SK-N-SH treated with all-trans-retinoic acid at 6 μM for 48 hours (cell line): Measurements from ENCODE around the gene ZNF808.
"Not testable (repeated sequence)": the region's sequence is repeated elsewhere in the genome, so short reads cannot be mapped to it uniquely, and the experiment has no call there.

Source experiments
- ATAC-seq: fragments of 200-7000 bp; cut with Tn5 transposase; 3 replicates; pipeline ENCODE4 v1.9.1; 2020; ENCODE audit warnings: mild to moderate bottlenecking, moderate library complexity
- ARNTL ChIP-seq: fragments of 450-650 bp; formaldehyde crosslinking; IDR thresholded peaks from 2 replicates; pipeline ENCODE4 v1.5.0; 2020; ENCODE audit warnings: low read depth, mild to moderate bottlenecking, moderate library complexity, borderline replicate concordance
- CREB5 ChIP-seq: fragments of 250-450 bp; sonication (Bioruptor Pico); IDR thresholded peaks from 2 replicates; pipeline ENCODE4 v1.5.1; 2020; ENCODE audit warnings: low read depth, mild to moderate bottlenecking, moderate library complexity
- ESRRG ChIP-seq: fragments of 250-450 bp; sonication (Bioruptor Pico); IDR thresholded peaks from 2 replicates; pipeline ENCODE4 v1.6.1; 2021; ENCODE audit warnings: mild to moderate bottlenecking
- GLIS3 ChIP-seq: fragments of 250-450 bp; sonication (Bioruptor Pico); IDR thresholded peaks from 2 replicates; pipeline ENCODE4 v1.5.0; 2020; ENCODE audit warnings: mild to moderate bottlenecking, moderate library complexity
- ISL1 ChIP-seq: fragments of 250-450 bp; sonication (Bioruptor Pico); IDR thresholded peaks from 2 replicates; pipeline ENCODE4 v2.1.2; 2022; ENCODE audit warnings: mild to moderate bottlenecking, moderate library complexity
- PATZ1 ChIP-seq: fragments of 250-450 bp; sonication (Bioruptor Pico); IDR thresholded peaks from 2 replicates; pipeline ENCODE4 v1.8.0; 2020; ENCODE audit warnings: mild to moderate bottlenecking, moderate library complexity, borderline replicate concordance
- POU6F1 ChIP-seq: fragments of 250-450 bp; sonication (Bioruptor Pico); IDR thresholded peaks from 2 replicates; pipeline ENCODE4 v1.8.0; 2021; ENCODE audit warnings: low read depth, mild to moderate bottlenecking, moderate library complexity, borderline replicate concordance
- PPARA ChIP-seq: fragments of 250-450 bp; sonication (Bioruptor Pico); IDR thresholded peaks from 2 replicates; pipeline ENCODE4 v1.5.0; 2020; ENCODE audit warnings: mild to moderate bottlenecking, borderline replicate concordance
- SNAI2 ChIP-seq: fragments of 250-450 bp; sonication (Bioruptor Pico); IDR thresholded peaks from 2 replicates; pipeline ENCODE4 v1.5.0; 2020; ENCODE audit warnings: mild to moderate bottlenecking, moderate library complexity
- TCF4 ChIP-seq: fragments of 250-450 bp; sonication (Bioruptor Pico); IDR thresholded peaks from 2 replicates; pipeline ENCODE4 v1.8.0; 2021; ENCODE audit warnings: mild to moderate bottlenecking, moderate library complexity, borderline replicate concordance
- TOX ChIP-seq: fragments of 250-450 bp; sonication (Bioruptor Pico); IDR thresholded peaks from 2 replicates; pipeline ENCODE4 v1.8.0; 2021; ENCODE audit warnings: mild to moderate bottlenecking, moderate library complexity, borderline replicate concordance
- ZC3H10 ChIP-seq: fragments of 250-450 bp; sonication (Bioruptor Pico); IDR thresholded peaks from 2 replicates; pipeline ENCODE4 v1.5.1; 2021; ENCODE audit warnings: mild to moderate bottlenecking, moderate library complexity
- ZFP3 ChIP-seq: fragments of 250-450 bp; sonication (Bioruptor Pico); IDR thresholded peaks from 2 replicates; pipeline ENCODE4 v1.5.0; 2020; ENCODE audit warnings: mild to moderate bottlenecking, moderate library complexity
- ZFP30 ChIP-seq: fragments of 450-650 bp; formaldehyde crosslinking; IDR thresholded peaks from 2 replicates; pipeline ENCODE4 v1.5.0; 2022; ENCODE audit warnings: mild to moderate bottlenecking, moderate library complexity
- ZNF565 ChIP-seq: fragments of 450-650 bp; formaldehyde crosslinking; conservative IDR thresholded peaks from 2 replicates; pipeline ENCODE4 v1.5.0; 2020; ENCODE audit warnings: low read depth, mild to moderate bottlenecking, moderate library complexity
- ZNF8 ChIP-seq: fragments of 450-650 bp; formaldehyde crosslinking; IDR thresholded peaks from 2 replicates; pipeline ENCODE4 v1.5.0; 2020; ENCODE audit warnings: mild to moderate bottlenecking, moderate library complexity

Gene ZNF808

GRCh38 chr19:52527134-52527955 lies at the start of gene ZNF808:
ZNF808 (plus strand) TSS chr19:52527668; CDS start chr19:52543285, 15,617 bp downstream.
- no peak for TF ChIP-seq ZFP30
- no peak for TF ChIP-seq ISL1 (CRISPR knock-in tag)
- TF ChIP-seq TCF4 (CRISPR knock-in tag) = no peak
- peak; percentile 95 for ATAC-seq

- not testable (repeated sequence) for ATAC-seq
Observed at GRCh38 chr19:52484111-52484743, 43.2 kb upstream of the ZNF808 start.

DNA sequence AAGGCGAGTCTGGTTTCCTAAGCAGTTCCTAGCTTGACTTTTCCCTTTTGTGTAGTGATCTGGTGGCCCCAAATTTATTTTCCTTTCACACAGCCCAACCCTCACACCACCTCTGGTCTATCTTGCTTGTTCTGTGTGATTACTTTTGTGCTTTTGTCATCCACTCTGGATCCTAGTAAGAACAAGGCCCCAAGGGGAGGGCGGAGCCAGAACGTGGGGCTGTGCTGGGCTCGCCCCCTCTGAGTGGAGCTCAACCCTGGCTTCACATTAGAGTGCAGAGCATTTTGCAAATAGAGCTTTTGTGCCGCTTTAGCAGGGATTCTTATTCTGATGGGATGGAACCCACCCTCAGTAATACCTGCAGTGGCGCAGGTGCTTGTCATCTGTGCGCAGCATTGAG lies 42.4 kb upstream of the ZNF808 start:
- not testable (repeated sequence) for ATAC-seq

GRCh38 chr19:52485561-52486240 lies 41.8 kb upstream of the ZNF808 start:
- not testable (repeated sequence) for ATAC-seq

DNA sequence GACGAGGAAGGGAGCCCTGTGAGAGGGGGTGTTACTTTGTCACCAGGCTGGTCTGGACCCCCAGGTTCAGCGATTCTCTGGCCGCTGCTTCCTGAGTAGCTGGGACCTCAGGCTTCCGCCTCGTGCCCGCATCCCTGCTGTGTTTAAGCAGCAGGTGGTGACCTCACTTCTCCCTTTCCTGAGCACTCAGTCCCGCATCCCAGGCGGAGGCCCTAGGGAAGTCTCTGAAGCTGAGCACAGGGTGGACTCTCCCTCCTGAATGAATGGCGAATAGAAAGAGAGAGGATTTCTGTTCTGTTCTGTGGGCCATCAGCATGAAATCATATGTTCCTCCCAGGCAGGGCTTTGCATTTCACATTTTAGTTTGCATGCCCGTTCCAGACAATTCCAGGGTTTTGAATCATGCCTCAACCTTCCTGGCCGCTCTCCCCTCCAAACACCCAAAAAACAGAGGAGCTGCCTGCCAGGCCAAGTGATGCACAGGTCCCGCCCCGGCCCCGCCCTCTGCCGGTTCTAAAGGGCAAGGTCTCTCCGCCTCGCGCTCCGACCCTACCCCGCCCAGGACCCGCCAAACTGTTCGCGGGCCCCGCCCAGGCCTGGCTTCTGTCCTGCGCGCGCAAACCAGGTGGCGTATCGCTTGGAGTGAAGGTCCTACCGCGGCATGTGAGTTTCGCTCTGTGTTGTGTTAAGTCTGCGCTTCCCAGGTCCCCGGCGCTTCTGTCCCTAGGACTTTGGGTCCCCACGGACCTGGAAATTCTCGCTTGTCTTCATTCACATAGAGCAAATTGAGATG lies 35.1 kb upstream of the ZNF808 start:
- ATAC-seq = no peak

GRCh38 chr19:52492994-52493470 lies 34.4 kb upstream of the ZNF808 start:
- TF ChIP-seq POU6F1 (CRISPR knock-in tag) (no peak), ZNF8 (no peak), SNAI2 (CRISPR knock-in tag) (no peak), PATZ1 (CRISPR knock-in tag) (no peak), ESRRG (CRISPR knock-in tag) (no peak), TOX (no peak), ZFP30 (no peak), PPARA (CRISPR knock-in tag) (no peak), ZC3H10 (CRISPR knock-in tag) (no peak), ARNTL (CRISPR knock-in tag) (no peak), TCF4 (CRISPR knock-in tag) (no peak), ISL1 (CRISPR knock-in tag) (no peak), ZNF565 (no peak), CREB5 (no peak), ZFP3 (CRISPR knock-in tag) (no peak), GLIS3 (CRISPR knock-in tag) (no peak)
- no peak for ATAC-seq

More for the DNA sequence above, 35.1 kb upstream of the ZNF808 start:
- no peak for TF ChIP-seq ZNF565
